Measurements from ENCODE around the gene ABHD12B. TPM values are rescaled to one million over a fixed set of nuclear protein-coding genes. Genes with fewer than 3 reads are reported as not detected.

Gene ABHD12B
- total RNA-seq, 1 experiment from 2014 or later = not detected

GRCh38 chr14:50836515-50836914 lies 35.3 kb upstream of the ABHD12B start:
- Histone ChIP-seq H3K4me2 (ENCODE audit: low read depth, low read length, poor library complexity, severe bottlenecking) (no peak overlapping the region), H3K36me3 (ENCODE audit: insufficient read depth, low read length) (no peaks in the 10 kb centered on the region), H3K27ac (ENCODE audit: low read length) (no peak overlapping the region), H3K4me3 (ENCODE audit: low read length) (no peak overlapping the region), H3K9me3 (ENCODE audit: low read length) (no peaks in the 10 kb centered on the region), H3K4me1 (ENCODE audit: low read length) (peaks cover 11% of the 10 kb centered on the region), H4K20me1 (ENCODE audit: insufficient read depth, low read depth, low read length) (no peaks in the 10 kb centered on the region), H3K79me2 (ENCODE audit: low read length) (no peaks in the 10 kb centered on the region), H3K9ac (ENCODE audit: low read length) (no peak overlapping the region), H3K27me3 (ENCODE audit: low read length) (no peaks in the 10 kb centered on the region), H3K9me2 (replicated peaks; ENCODE audit: insufficient read depth, low read length) (no peaks in the 10 kb centered on the region), H2AFZ (ENCODE audit: low read length) (no peak overlapping the region)
- no peak for DNase-seq

- Histone ChIP-seq H3K9me2 (replicated peaks; ENCODE audit: insufficient read depth, low read length) (no peaks in the 10 kb centered on the region), H3K4me2 (ENCODE audit: low read depth, low read length, poor library complexity, severe bottlenecking) (no peak overlapping the region), H3K27me3 (ENCODE audit: low read length) (no peaks in the 10 kb centered on the region), H3K4me3 (ENCODE audit: low read length) (no peak overlapping the region), H3K9me3 (ENCODE audit: low read length) (no peaks in the 10 kb centered on the region), H2AFZ (ENCODE audit: low read length) (no peak overlapping the region), H4K20me1 (ENCODE audit: insufficient read depth, low read depth, low read length) (no peaks in the 10 kb centered on the region), H3K79me2 (ENCODE audit: low read length) (no peaks in the 10 kb centered on the region), H3K36me3 (ENCODE audit: insufficient read depth, low read length) (no peaks in the 10 kb centered on the region), H3K9ac (ENCODE audit: low read length) (no peak overlapping the region), H3K4me1 (ENCODE audit: low read length) (peaks cover 4% of the 10 kb centered on the region), H3K27ac (ENCODE audit: low read length) (no peak overlapping the region)
- DNase-seq = no peak
Observed at GRCh38 chr14:50837271-50837670, 34.6 kb upstream of the ABHD12B start.

- H3K4me1 ChIP-seq (ENCODE audit: low read length) = peaks cover 4% of the 10 kb centered on the region
- no peaks in the 10 kb centered on the region for H3K27me3 ChIP-seq (ENCODE audit: low read length)
- no peak for DNase-seq
- H3K4me3 ChIP-seq (ENCODE audit: low read length) = no peak overlapping the region
- no peaks in the 10 kb centered on the region for H4K20me1 ChIP-seq (ENCODE audit: insufficient read depth, low read depth, low read length)
- no peaks in the 10 kb centered on the region for H3K9me3 ChIP-seq (ENCODE audit: low read length)
- no peak overlapping the region for H3K27ac ChIP-seq (ENCODE audit: low read length)
- no peaks in the 10 kb centered on the region for H3K36me3 ChIP-seq (ENCODE audit: insufficient read depth, low read length)
- H2AFZ ChIP-seq (ENCODE audit: low read length) = no peak overlapping the region
- H3K9ac ChIP-seq (ENCODE audit: low read length) = no peak overlapping the region
- H3K9me2 ChIP-seq (replicated peaks; ENCODE audit: insufficient read depth, low read length) = no peaks in the 10 kb centered on the region
- no peak overlapping the region for H3K4me2 ChIP-seq (ENCODE audit: low read depth, low read length, poor library complexity, severe bottlenecking)
- H3K79me2 ChIP-seq (ENCODE audit: low read length) = no peaks in the 10 kb centered on the region
Observed at GRCh38 chr14:50837850-50838470, 33.9 kb upstream of the ABHD12B start.

- Histone ChIP-seq H3K9me3 (ENCODE audit: low read length) (no peaks in the 10 kb centered on the region), H3K79me2 (ENCODE audit: low read length) (no peaks in the 10 kb centered on the region), H3K4me3 (ENCODE audit: low read length) (no peak overlapping the region), H3K4me2 (ENCODE audit: low read depth, low read length, poor library complexity, severe bottlenecking) (no peak overlapping the region), H3K27ac (ENCODE audit: low read length) (no peak overlapping the region), H4K20me1 (ENCODE audit: insufficient read depth, low read depth, low read length) (no peaks in the 10 kb centered on the region), H3K36me3 (ENCODE audit: insufficient read depth, low read length) (no peaks in the 10 kb centered on the region), H3K4me1 (ENCODE audit: low read length) (peaks cover 4% of the 10 kb centered on the region), H3K27me3 (ENCODE audit: low read length) (no peaks in the 10 kb centered on the region), H3K9me2 (replicated peaks; ENCODE audit: insufficient read depth, low read length) (no peaks in the 10 kb centered on the region), H3K9ac (ENCODE audit: low read length) (no peak overlapping the region), H2AFZ (ENCODE audit: low read length) (no peak overlapping the region)
- no peak for DNase-seq
Observed at GRCh38 chr14:50839048-50839447, 32.8 kb upstream of the ABHD12B start.

DNA sequence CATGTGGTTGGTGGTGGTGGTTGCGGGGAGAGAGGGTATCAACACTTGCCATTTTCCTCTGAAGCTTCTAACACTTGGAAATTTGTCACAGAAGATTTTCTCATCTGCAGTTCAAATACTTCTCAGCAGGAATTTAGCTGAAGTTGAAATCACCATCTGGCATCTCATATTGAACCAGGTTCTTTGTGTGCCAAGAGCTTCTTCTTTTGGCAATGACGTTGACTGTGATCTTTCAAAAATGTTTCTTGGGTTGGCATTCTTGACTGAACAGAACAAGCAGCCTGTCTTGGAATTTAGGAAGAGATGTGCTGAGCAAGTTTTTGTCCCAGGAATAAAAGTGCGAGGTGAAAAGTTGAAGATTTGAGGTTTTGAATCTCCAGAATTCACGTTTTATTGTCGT lies 32.2 kb upstream of the ABHD12B start:
- no peak overlapping the region for H3K4me3 ChIP-seq (ENCODE audit: low read length)
- H3K4me1 ChIP-seq (ENCODE audit: low read length) = peaks cover 4% of the 10 kb centered on the region
- no peak overlapping the region for H2AFZ ChIP-seq (ENCODE audit: low read length)
- no peaks in the 10 kb centered on the region for H3K27me3 ChIP-seq (ENCODE audit: low read length)
- H3K4me2 ChIP-seq (ENCODE audit: low read depth, low read length, poor library complexity, severe bottlenecking) = no peak overlapping the region
- no peaks in the 10 kb centered on the region for H3K9me2 ChIP-seq (replicated peaks; ENCODE audit: insufficient read depth, low read length)
- H3K36me3 ChIP-seq (ENCODE audit: insufficient read depth, low read length) = no peaks in the 10 kb centered on the region
- no peaks in the 10 kb centered on the region for H3K9me3 ChIP-seq (ENCODE audit: low read length)
- no peaks in the 10 kb centered on the region for H3K79me2 ChIP-seq (ENCODE audit: low read length)
- no peak overlapping the region for H3K27ac ChIP-seq (ENCODE audit: low read length)
- H4K20me1 ChIP-seq (ENCODE audit: insufficient read depth, low read depth, low read length) = no peaks in the 10 kb centered on the region
- no peak overlapping the region for H3K9ac ChIP-seq (ENCODE audit: low read length)
- DNase-seq = no peak

- H3K9me2 ChIP-seq (replicated peaks; ENCODE audit: insufficient read depth, low read length) = no peaks in the 10 kb centered on the region
- no peaks in the 10 kb centered on the region for H3K79me2 ChIP-seq (ENCODE audit: low read length)
- H3K4me1 ChIP-seq (ENCODE audit: low read length) = no peaks in the 10 kb centered on the region
- no peak overlapping the region for H3K4me3 ChIP-seq (ENCODE audit: low read length)
- H3K9me3 ChIP-seq (ENCODE audit: low read length) = no peaks in the 10 kb centered on the region
- no peak overlapping the region for H3K27ac ChIP-seq (ENCODE audit: low read length)
- no peak overlapping the region for H2AFZ ChIP-seq (ENCODE audit: low read length)
- H4K20me1 ChIP-seq (ENCODE audit: insufficient read depth, low read depth, low read length) = no peaks in the 10 kb centered on the region
- H3K27me3 ChIP-seq (ENCODE audit: low read length) = no peaks in the 10 kb centered on the region
- no peak overlapping the region for H3K9ac ChIP-seq (ENCODE audit: low read length)
- no peaks in the 10 kb centered on the region for H3K36me3 ChIP-seq (ENCODE audit: insufficient read depth, low read length)
- no peak overlapping the region for H3K4me2 ChIP-seq (ENCODE audit: low read depth, low read length, poor library complexity, severe bottlenecking)
- DNase-seq = no peak
Observed at GRCh38 chr14:50844391-50844790, 27.5 kb upstream of the ABHD12B start.

DNA sequence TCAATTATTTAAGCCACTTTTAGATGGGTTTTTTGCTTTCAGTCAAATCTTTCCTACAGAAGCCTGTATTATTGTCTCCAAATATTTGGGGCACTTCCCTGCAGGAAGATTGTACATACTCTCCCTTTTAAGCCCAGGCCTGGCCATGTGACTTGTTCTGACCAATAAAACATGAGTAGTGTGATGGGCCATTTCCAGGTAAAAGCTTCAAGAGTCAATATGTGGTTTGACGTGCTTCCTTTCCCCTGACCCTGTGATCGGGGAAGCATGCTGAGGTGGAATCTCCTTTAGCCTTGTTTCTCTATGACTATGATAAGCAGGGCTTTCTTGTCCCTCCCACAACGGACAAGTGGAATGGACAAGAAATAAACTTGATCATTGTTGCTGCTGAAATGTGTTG lies 26.7 kb upstream of the ABHD12B start:
- no peak for DNase-seq
- H3K4me2 ChIP-seq (ENCODE audit: low read depth, low read length, poor library complexity, severe bottlenecking) = no peak overlapping the region
- H4K20me1 ChIP-seq (ENCODE audit: insufficient read depth, low read depth, low read length) = no peaks in the 10 kb centered on the region
- no peaks in the 10 kb centered on the region for H3K9me3 ChIP-seq (ENCODE audit: low read length)
- no peaks in the 10 kb centered on the region for H3K9me2 ChIP-seq (replicated peaks; ENCODE audit: insufficient read depth, low read length)
- no peaks in the 10 kb centered on the region for H3K4me1 ChIP-seq (ENCODE audit: low read length)
- H2AFZ ChIP-seq (ENCODE audit: low read length) = no peak overlapping the region
- no peak overlapping the region for H3K27ac ChIP-seq (ENCODE audit: low read length)
- no peak overlapping the region for H3K4me3 ChIP-seq (ENCODE audit: low read length)
- no peaks in the 10 kb centered on the region for H3K36me3 ChIP-seq (ENCODE audit: insufficient read depth, low read length)
- no peaks in the 10 kb centered on the region for H3K79me2 ChIP-seq (ENCODE audit: low read length)
- H3K9ac ChIP-seq (ENCODE audit: low read length) = no peak overlapping the region
- no peaks in the 10 kb centered on the region for H3K27me3 ChIP-seq (ENCODE audit: low read length)

- H3K27ac ChIP-seq (ENCODE audit: low read length) = no peak overlapping the region
- H3K4me2 ChIP-seq (ENCODE audit: low read depth, low read length, poor library complexity, severe bottlenecking) = no peak overlapping the region
- no peaks in the 10 kb centered on the region for H3K27me3 ChIP-seq (ENCODE audit: low read length)
- H4K20me1 ChIP-seq (ENCODE audit: insufficient read depth, low read depth, low read length) = no peaks in the 10 kb centered on the region
- H2AFZ ChIP-seq (ENCODE audit: low read length) = no peak overlapping the region
- no peak overlapping the region for H3K4me3 ChIP-seq (ENCODE audit: low read length)
- H3K9ac ChIP-seq (ENCODE audit: low read length) = no peak overlapping the region
- H3K79me2 ChIP-seq (ENCODE audit: low read length) = no peaks in the 10 kb centered on the region
- H3K9me2 ChIP-seq (replicated peaks; ENCODE audit: insufficient read depth, low read length) = no peaks in the 10 kb centered on the region
- no peaks in the 10 kb centered on the region for H3K9me3 ChIP-seq (ENCODE audit: low read length)
- no peak for DNase-seq
- no peaks in the 10 kb centered on the region for H3K36me3 ChIP-seq (ENCODE audit: insufficient read depth, low read length)
- H3K4me1 ChIP-seq (ENCODE audit: low read length) = no peaks in the 10 kb centered on the region
Observed at GRCh38 chr14:50846226-50846880, 25.5 kb upstream of the ABHD12B start.
